Left ventricle myocardium inferior (tissue), 1 donor: Measurements from ENCODE around the gene MAGOH. TPM values are rescaled to one million over a fixed set of nuclear protein-coding genes. Genes with fewer than 3 reads are reported as not detected.
A peak's percentile ranks its signal among the peaks of the same experiment; 100 is the strongest.
"Not testable (repeated sequence)": the region's sequence is repeated elsewhere in the genome, so short reads cannot be mapped to it uniquely, and the experiment has no call there.

Source experiments
- DNase-seq: peaks from one replicate; pipeline ENCODE4 v3.0.0-alpha.2; 2020
- H3K27ac ChIP-seq: fragments of 200-600 bp; replicated peaks from 2 replicates; pipeline ENCODE4 v1.8.0; 2021
- H3K27me3 ChIP-seq: fragments of 200-600 bp; 2 replicates; pipeline ENCODE4 v1.8.0; 2021; ENCODE audit warnings: low read depth
- H3K36me3 ChIP-seq: fragments of 200-600 bp; 2 replicates; pipeline ENCODE4 v1.8.0; 2021
- H3K4me1 ChIP-seq: fragments of 200-600 bp; 2 replicates; pipeline ENCODE4 v1.8.0; 2021
- H3K4me3 ChIP-seq: fragments of 200-600 bp; 2 replicates; pipeline ENCODE4 v1.8.0; 2021; ENCODE audit warnings: mild to moderate bottlenecking, moderate library complexity
- H3K9me3 ChIP-seq: fragments of 200-600 bp; replicated peaks from 2 replicates; pipeline ENCODE4 v1.8.0; 2021
- intact Hi-C: fragments of 100-400 bp; cut with micrococcal nuclease; formaldehyde crosslinking; loops from one replicate; pipeline ENCODE4 v1.11.0; 2022
- total RNA-seq: library from RNA; stranded (reverse); fragmentation: NEBNext Ultra II Directional; extraction: Animal tissue kit (Norgen Biotek cat#: 25700); gene quantifications from one replicate; pipeline ENCODE4 v1.2.1, GENCODE V29; 2021
- TF ChIP-seq, protein P1 (sequence below): fragments of 200-600 bp; IDR thresholded peaks from 2 replicates; pipeline ENCODE4 v1.8.0; 2021; ENCODE audit warnings: antibody characterized with exemption, mild to moderate bottlenecking, borderline replicate concordance
- donor health status: DM: no; HTN: yes; CAD: no; lungs with severe emphysema.

MAGOH gene
- total RNA-seq, 1 donor from 2014 or later = 29.5 TPM

DNA sequence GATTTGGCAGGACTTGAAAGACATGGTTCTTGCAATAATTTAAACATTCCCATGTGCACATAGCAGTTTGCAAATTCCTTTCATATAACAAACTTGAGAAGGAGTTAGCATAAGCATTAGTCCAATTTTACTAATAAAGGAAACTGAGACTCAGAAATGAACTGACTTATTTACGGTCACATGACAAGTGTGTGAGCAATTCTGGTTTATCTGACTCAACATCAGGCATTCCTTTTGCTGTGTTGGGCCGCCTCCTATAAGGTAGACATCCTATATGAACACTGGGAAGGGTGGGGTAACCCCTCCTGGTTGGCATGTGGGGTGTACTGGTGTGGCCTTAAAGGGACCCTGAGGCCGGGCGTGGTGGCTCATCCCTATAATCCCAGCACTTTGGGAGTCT, 50.2 kb downstream of the MAGOH start:
- H3K36me3 ChIP-seq = no peaks in the 10 kb centered on the region
- DNase-seq = no peak
- no peaks in the 10 kb centered on the region for H3K4me1 ChIP-seq
- no peak overlapping the region for H3K27ac ChIP-seq
- TF ChIP-seq, protein P1, sequence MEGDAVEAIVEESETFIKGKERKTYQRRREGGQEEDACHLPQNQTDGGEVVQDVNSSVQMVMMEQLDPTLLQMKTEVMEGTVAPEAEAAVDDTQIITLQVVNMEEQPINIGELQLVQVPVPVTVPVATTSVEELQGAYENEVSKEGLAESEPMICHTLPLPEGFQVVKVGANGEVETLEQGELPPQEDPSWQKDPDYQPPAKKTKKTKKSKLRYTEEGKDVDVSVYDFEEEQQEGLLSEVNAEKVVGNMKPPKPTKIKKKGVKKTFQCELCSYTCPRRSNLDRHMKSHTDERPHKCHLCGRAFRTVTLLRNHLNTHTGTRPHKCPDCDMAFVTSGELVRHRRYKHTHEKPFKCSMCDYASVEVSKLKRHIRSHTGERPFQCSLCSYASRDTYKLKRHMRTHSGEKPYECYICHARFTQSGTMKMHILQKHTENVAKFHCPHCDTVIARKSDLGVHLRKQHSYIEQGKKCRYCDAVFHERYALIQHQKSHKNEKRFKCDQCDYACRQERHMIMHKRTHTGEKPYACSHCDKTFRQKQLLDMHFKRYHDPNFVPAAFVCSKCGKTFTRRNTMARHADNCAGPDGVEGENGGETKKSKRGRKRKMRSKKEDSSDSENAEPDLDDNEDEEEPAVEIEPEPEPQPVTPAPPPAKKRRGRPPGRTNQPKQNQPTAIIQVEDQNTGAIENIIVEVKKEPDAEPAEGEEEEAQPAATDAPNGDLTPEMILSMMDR = no peak
- H3K27me3 ChIP-seq = no peaks in the 10 kb centered on the region
- H3K9me3 ChIP-seq = no peaks in the 10 kb centered on the region
- intact Hi-C loops = no loop called here
- H3K4me3 ChIP-seq = no peak overlapping the region

DNA sequence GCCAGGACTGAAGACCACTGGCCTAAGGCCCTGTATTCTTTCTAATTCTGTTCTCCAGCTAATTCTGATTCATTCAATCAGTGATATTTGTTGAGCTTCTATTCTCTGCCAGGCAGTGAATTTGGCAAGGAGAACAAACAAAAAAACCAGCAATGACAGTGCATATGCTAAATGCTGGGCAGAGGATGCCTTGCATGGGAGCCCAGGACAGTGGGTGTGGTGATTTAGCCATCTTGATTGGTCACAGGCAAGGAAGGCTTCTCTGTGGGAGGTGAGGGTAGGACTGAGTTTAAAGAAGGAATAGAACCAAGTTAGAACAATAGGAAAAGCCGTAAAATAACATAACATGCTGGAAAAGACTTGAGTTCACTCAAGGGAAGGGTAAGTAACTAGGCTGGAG, 50.9 kb downstream of the MAGOH start:
- TF ChIP-seq, protein P1 = no peak
- no peaks in the 10 kb centered on the region for H3K27me3 ChIP-seq
- H3K27ac ChIP-seq = no peak overlapping the region
- H3K4me3 ChIP-seq = no peak overlapping the region
- intact Hi-C loops = no loop called here
- DNase-seq = no peak
- no peaks in the 10 kb centered on the region for H3K9me3 ChIP-seq
- peaks cover under 1% of the 10 kb centered on the region for H3K4me1 ChIP-seq
- no peaks in the 10 kb centered on the region for H3K36me3 ChIP-seq

DNA sequence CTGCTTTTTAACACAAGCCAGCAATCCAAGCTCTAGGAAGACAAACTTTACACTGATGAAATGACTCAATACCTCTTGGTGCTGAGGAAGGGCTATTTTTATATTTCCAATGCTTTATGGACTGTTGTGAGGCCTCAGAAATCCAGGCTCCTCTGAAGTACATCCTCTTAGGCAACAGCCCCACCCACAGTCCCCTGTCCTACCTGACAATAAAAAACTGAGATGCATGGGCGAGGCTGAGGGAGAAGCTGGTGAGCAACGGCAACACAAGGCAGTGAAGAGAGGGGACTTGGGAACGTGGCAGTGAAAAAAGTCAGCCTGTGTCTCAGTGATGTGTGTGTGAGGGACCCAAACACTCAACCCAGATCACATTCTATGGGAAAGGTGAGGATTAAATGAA, 51.8 kb downstream of the MAGOH start:
- Histone ChIP-seq H3K36me3 (no peaks in the 10 kb centered on the region), H3K27me3 (no peaks in the 10 kb centered on the region), H3K4me3 (no peak overlapping the region), H3K27ac (no peak overlapping the region), H3K9me3 (no peaks in the 10 kb centered on the region), H3K4me1 (peaks cover 7% of the 10 kb centered on the region)
- no peak for DNase-seq
- TF ChIP-seq, protein P1 = no peak
- intact Hi-C loops = no loop called here

DNA sequence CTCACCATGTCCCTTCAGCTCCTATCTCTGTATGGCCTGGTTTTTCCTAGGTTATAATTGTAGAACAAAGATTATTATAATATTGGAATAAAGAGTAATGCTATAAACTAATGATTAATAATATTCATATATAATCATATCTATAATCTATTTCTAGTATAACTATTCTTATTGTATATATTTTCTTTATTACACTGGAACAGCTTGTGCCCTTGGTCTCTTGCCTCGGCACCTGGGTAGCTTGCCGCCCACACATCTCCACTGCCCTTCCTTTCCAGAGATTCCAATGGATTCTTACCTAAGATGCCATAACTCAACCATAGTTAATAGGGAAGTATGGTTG, 52.4 kb downstream of the MAGOH start:
- H3K4me1 ChIP-seq, DNase-seq, H3K27ac ChIP-seq, intact Hi-C loops, H3K9me3 ChIP-seq, H3K4me3 ChIP-seq, H3K27me3 ChIP-seq, H3K36me3 ChIP-seq: not testable (repeated sequence)
- TF ChIP-seq, protein P1 = peak; percentile 24

DNA sequence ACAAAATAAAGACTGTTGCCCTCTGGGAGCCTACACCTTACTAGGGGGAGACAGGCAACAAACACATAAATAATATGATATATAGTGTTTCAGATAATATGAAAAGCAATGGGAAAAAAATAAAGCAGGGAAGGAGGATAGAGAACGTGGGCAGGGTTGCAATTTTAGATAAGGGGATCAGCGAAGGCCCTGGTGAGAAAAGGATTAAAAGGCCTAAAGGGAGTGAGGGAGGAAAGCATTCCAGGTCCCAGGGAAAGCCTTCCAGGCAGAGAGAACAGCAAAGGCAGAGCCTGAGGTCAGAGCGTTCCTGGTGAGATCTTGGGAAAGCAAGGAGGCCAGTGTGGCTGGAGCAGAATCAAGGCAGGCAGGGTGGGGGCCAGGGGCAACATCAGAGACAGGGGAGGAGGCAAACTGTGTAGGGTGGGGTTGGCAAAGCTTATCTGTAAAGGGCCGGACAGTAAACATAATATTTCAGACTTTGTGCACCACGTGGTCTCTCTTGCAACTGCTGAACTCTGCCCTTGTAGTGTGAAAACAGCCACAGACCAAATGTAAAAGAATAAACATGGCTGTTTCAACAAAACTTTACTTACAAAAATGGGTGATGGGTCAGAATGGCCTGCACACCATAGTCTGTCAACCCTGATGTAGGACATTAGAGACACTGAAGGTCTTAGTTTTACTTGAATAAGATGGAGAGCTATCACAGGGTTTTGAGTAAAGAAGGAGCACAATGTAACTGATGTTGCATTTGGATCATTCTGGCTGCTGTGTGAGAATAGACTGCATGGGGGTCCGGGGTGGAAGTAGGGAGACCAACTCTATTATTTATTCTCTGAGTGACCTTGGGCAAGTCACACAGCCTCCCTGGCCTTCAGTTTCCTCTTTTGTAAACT, 55.0 kb downstream of the MAGOH start:
- no peaks in the 10 kb centered on the region for H3K36me3 ChIP-seq
- peak overlapping the region; percentile 39 for H3K27ac ChIP-seq
- DNase-seq = peak; percentile 40
- no peaks in the 10 kb centered on the region for H3K9me3 ChIP-seq
- TF ChIP-seq, protein P1 = no peak
- intact Hi-C loops = no loop called here
- H3K4me1 ChIP-seq = peaks cover 7% of the 10 kb centered on the region
- H3K4me3 ChIP-seq = no peak overlapping the region
- H3K27me3 ChIP-seq = no peaks in the 10 kb centered on the region
